ENCODE results near the gene MAD1L1. TPM values are rescaled to one million over a fixed set of nuclear protein-coding genes. Genes with fewer than 3 reads are reported as not detected.
A peak's percentile ranks its signal among the peaks of the same experiment; 100 is the strongest.

MAD1L1 gene
- total RNA-seq, 1 donor from 2014 or later, result 17.9 TPM

DNA sequence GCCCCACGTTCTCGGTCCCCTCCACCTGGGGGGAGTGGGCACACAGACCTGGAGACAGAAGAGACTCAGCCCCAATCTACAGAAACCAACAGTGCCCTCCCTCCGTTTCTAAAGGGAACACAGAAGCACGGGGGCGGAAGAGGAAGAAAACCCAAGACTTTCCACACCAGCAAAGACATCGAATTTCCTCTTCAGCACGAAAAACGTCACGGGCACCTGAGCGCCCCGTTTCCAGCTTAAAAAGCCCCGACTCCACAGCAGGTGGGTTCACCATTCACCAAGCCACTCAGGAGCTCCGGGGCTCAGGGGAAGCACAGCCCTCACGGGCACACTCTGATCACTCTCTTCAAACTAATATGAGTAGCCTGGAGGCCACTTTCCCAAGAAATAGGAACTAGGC is 28.9 kb upstream of the MAD1L1 start:
- DNase-seq, result no peak
- no peak for ATAC-seq (ENCODE audit: poor library complexity)
- intact Hi-C loops (cut with DNase I), result no loop called here

DNA sequence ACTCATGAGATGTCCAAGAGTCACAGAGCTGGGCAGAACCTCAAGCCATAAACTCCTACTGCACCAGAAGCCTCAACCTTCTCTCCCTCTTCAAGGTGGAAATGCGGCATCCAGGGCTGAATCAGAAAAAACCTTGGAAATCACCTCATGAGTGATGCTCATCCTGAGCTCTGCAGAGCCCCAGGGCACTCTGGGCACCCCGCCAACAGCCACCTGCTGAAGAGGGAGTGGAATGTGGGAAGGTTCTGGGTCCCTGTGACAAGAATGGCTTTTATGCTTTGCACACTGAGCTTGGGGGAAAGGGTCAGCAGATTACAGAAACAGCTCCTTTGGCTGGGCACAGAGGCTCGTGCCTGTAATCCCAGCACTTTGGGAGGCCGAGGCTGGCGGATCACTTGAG is 28.1 kb upstream of the MAD1L1 start:
- ATAC-seq (ENCODE audit: poor library complexity), result no peak
- intact Hi-C loops (cut with DNase I), result no loop called here
- DNase-seq, result no peak

DNA sequence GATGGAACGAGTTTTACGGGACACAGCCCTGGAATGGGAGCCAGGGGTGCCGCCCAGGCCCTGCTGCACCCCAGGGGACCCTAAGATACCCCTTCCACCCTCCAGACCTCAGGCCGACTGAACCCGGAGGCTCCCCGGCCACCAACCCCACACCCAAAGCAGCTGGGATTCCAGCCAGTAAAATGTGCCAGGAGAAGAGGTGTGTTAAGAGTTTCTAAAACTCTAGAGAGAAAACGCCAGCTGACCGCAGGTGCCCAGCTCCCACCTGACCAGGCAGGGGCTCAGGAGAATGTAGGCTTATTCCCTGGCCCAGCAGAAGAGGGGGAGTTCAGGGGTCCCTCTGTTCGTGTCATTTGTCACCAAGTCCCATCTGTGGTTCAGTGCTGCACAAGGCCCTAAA is 26.7 kb upstream of the MAD1L1 start:
- no peak for ATAC-seq (ENCODE audit: poor library complexity)
- intact Hi-C loops (cut with DNase I), result no loop called here
- no peak for DNase-seq

DNA sequence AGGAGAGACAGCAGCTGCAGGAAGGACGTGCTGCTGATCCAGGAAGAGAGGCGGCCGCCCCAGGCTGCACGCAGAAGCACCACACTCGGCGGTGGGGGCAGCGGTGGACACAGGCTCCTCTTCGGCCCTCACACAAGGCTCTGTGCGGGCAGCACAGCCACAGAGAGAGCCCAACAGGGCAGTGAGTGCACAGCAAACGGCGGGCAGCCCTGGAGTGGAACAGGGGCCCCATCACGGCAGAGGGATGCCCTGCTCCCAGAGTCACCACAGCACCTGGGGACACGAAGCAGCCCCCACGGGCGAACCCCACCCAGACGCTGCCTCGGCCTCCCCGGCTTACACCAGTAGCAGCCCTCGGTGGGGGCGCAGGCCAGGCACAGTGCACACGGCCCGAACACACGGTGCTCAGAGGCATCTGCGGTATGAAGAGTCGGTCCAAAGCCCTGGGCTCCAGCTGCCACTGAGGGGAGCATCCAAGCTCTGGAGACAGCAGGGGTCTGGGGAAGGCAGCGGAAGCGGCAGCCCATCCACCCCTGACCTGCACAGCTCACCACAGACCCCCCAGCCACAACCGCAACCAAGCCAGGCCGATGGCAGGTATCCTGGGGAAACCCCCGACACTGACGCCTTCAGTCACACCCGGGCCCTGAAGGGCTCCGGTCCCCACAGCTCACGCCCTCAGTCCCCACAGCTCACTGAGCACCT is 26.1 kb upstream of the MAD1L1 start:
- intact Hi-C loops (cut with DNase I), result no loop called here
- no peak for DNase-seq
- no peak for ATAC-seq (ENCODE audit: poor library complexity)

DNA sequence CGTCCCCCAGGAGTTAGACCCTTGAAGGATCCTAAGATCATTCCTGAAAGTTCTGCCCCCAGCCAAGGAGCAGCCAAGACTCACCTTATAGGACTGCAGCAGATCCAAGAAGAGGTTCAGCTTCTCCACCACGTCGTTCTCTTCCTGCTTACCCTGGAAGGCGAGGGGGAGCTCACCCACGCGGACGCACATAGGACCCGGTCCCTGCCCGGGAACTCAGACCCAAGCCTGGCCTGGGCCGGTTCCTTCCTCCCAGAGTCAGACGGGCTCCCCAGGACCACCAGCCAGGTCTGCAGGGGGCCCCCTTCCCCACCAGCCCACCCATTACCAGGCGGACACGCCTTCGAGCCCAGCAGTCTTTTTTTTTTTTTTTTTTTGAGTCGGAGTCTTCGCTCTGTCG is 24.9 kb upstream of the MAD1L1 start:
- no peak for DNase-seq
- intact Hi-C loops (cut with DNase I), result no loop called here
- no peak for ATAC-seq (ENCODE audit: poor library complexity)

DNA sequence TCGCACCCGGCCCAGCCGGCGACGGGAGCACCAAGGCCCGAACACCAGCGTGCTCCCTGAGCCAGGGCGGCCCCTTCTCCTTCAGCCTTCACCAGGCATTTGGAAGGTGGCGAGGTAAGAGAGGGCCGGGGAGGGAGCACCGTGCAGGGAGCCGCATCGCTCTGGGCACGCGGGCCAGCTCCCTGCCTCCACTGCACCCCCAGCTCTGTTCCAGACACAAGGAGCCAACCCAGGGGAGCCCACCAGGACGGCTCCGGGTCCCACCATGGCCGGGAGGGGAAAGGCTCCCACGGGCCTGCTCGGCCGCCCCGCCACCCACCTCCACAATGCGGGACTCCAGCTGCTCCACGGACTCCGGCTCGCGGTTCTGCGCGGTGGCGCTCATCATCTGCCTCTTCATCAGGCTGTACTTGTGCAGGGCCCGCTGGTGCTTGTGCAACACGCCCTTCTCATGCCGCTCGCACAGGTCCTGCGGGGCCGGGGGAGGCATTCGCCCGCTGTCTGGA is 24.4 kb upstream of the MAD1L1 start:
- intact Hi-C loops (cut with DNase I), result no loop called here
- no peak for DNase-seq
- ATAC-seq (ENCODE audit: poor library complexity), result no peak

DNA sequence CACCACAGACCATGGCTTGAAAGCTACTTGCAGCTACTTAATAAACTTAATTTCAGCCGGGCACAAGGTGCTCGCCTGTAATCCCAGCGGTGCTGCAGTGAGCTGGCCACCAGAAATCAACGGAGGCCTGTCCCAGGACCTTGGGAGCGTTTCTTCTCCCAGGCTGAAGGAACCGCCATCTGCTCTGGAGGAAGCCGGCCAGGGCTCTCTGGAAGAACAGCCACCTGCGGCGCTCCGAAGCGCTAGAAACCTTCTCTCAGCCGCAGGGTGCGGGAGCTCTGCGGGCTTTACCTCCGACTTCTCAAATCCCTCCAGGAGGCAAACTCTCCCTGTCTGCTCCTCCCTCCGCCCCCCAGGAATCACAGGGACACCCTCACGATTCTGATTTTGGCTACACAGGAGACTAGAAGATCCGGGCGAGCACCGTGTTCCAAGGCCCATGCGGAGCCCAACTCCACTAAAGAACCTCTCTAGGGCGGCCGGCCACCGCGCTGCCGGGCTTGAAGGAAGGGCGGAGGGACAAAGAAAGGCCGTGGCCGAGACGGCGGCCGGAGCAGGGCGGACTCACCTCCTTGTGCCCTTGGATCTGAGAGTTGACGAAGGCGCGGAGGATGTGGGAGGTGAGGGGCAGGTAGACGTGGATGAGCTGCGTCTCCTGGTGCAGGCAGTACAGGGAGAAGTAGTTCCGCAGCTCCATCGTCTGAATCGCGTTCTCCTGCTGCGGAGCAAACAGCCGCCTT is 23.7 kb upstream of the MAD1L1 start:
- ATAC-seq (ENCODE audit: poor library complexity) (no peak), DNase-seq (no peak)
- intact Hi-C loops (cut with DNase I), result no loop called here

DNA sequence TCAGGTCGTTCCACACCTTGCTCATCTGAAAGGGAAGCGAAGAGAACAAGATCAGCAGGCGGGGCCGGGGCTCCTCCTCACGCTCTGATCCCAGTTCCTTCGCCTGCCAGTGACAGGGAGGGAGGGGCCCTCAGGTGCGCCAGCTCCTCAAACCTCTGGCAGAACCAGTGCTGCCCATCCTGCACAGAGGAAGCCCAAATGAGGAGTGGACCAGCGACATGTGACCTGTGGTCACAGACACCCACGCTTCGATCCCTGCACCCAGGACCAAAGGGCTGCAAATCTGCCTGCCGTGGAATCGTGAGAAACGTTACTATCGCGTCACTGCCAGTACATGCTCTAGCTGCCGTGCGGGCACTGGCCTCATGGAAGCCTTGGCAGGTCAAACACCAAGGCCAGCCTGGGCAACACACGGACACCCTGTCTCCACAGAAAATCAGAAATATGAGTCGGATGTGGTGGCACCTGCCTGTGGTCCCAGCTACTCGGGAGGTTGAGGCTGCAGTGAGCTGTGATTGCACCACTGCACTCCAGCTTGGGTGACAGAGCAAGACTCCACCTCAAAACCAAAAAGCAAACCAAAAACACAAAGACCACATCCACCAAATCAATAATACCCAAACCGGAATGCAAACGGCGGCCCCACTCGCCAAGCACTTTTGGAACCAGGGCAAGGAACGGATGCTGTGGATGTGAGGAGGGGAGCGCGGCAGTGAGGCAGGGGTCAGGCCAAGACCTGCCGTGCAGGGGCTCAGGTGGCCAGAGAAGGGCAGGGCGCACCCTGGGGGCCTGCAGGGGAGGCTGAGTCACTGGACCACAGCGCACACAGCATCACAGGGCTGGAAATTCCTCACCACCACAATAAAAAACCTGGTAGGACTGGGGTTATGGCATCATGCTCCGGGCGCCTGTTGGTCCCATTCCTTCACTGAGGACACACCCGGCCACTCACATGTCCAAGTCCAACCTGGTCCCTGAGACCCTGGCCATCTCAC is 22.7 kb upstream of the MAD1L1 start:
- ATAC-seq (ENCODE audit: poor library complexity) (no peak), DNase-seq (no peak)
- intact Hi-C loops (cut with DNase I), result no loop called here

DNA sequence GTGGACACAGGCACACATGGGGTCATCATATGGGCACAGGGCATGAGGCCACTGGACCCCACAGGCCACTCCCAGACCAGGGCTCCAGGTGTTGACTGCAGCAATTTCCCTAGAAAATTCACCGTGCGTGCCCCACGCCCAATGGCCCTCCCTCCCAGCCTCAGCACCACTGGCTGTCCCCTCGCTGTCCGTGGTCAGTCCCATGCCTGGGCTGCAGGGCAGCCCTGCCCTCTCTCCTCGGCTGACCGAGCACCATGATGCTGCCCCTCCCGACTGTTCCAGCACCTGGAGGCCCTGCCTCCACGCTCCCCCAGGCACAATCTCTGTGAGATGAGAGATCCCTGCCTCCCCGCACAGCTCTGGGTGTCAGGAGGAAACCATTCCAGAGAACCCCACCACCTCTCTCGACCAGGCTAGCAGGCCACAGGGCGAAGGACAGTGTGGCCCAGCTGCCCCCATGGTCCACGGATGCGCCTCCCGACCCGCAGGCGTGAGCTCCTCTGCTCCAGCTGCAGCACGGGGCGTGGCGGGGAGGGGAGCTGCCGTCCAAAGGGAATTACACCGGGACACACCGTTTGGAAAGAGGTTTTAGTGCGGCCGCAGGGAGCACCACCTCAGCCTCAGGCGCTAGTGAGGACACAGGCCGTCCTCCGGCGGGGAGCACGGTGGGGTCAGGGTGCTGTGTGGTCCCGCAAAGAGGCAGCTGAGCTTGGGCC is 21.8 kb upstream of the MAD1L1 start:
- no peak for DNase-seq
- intact Hi-C loops (cut with DNase I), result no loop called here

DNA sequence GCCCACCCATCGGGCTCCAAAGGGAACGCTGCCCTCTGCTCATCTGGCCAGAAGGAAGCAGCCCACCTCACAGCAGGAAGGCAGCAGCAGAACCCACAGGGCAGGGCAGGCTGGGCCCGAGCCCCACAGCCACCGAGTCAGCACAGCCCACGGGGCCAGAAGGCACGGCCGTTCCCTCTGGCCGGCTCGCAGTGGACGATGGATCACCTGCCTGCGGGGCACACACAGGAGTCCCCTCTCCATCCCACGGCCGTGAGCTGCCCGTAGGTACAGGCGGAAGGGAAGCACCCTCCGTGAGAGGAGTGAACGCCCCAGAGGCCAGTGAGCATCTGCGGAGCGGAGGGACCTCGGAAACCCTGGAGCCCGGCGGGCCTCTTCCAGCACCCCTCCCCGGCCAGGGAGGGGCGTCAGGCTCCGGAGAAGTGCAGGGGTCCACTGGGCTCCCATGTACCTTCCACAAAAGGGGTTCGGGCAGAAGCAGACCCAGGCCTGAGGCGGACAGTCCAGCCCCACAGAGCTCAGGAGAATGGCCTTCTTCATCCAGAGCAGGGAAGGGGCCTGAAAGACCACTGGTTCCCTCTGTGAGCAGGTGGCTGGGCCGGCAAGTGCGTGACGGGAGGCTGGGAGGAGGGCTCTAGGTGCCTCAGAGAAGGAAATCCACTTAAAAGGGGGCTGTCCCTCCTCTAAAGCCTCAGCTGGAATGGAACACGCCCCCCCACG is 20.9 kb upstream of the MAD1L1 start:
- intact Hi-C loops (cut with DNase I), result no loop called here
- DNase-seq (no peak), ATAC-seq (ENCODE audit: poor library complexity) (no peak)

More for the DNA sequence above, 21.8 kb upstream of the MAD1L1 start:
- no peak for ATAC-seq (ENCODE audit: poor library complexity)

DNA sequence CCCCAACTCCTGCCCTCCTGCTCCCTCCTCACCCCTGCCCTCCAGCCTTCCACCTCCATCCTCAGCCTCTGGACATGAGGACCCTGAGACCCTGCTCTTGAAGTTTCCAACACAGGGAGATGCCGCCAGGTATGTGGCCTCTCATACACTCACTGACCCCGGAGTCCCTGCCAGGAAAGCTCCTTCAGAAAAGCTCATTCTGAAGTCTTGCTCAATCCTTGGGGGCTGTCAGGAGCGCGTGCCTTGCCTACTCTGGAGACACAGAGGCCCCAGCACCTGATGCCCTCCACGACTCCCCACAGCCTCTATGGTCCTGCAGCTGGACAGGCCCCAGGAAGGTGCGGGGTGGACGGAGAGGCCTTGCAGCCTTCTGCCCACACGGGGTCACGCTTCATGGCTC is 20.3 kb upstream of the MAD1L1 start:
- ATAC-seq (ENCODE audit: poor library complexity), result no peak
- DNase-seq, result no peak
- intact Hi-C loops (cut with DNase I), result no loop called here

DNA sequence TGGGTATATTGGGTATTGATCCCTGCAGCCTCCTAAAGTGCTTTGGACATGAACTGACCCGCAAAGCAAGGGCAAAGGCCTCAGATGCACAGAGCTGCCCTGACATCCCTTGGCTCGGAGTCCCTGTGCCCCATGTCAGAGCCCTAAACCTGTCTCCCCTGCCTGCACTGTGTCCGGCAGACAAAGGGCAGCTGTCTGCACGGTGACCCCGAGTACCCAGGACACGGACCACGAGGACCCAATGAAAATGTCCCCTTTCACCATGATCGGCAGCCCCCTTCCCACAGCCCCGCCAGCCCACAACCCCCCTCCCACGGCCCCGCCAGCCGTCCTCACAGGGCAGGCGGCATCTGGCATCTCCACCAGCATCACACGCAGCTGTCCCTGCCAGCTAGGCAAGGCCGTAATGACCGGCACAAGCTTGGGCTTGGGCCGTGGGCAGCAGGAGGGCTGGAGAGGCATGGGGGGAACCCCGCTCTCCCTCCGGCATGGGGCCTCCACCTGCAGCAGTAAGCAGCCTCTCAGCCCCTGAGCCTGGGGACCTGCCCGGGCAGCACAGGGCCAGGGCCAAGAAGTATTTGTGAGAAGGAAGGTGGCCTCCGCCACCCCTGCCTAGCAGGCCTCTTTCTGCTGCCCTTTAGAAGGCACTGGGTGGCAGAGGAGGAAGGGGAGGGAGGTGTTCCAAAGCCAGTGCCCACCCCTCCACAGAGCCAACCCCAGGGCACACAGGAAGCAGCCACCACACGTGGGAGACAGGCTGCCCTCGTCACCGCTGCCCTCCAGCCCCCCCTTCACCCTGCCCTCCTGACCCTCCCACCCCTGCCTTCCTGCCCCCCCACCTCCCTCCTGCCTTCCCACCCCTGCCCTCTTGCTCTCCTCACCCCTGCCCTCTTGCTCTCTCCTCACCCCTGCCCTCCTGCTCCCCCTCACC is 19.4 kb upstream of the MAD1L1 start:
- no peak for DNase-seq
- ATAC-seq (ENCODE audit: poor library complexity), result no peak
- intact Hi-C loops (cut with DNase I), result no loop called here

DNA sequence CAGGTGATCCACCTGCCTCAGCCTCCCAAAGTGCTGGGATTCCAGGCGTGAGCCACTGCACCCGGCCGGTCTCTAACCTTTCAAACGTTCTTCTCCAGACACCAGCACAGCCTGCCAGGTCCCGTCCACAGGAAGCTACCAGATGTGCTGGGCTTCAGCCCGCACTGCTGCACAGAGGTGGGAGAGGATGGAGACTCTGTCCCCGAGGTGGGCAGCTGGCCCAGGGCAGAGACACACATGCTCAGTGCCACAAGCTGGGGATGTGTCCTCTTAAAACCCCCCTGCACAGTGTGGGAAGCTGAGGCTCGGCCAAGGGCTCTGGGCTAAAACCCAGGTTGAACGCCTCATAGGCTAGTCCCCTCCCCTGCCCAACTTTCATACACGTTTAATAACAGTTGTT is 18.6 kb upstream of the MAD1L1 start:
- intact Hi-C loops (cut with DNase I), result no loop called here
- no peak for DNase-seq
- no peak for ATAC-seq (ENCODE audit: poor library complexity)

DNA sequence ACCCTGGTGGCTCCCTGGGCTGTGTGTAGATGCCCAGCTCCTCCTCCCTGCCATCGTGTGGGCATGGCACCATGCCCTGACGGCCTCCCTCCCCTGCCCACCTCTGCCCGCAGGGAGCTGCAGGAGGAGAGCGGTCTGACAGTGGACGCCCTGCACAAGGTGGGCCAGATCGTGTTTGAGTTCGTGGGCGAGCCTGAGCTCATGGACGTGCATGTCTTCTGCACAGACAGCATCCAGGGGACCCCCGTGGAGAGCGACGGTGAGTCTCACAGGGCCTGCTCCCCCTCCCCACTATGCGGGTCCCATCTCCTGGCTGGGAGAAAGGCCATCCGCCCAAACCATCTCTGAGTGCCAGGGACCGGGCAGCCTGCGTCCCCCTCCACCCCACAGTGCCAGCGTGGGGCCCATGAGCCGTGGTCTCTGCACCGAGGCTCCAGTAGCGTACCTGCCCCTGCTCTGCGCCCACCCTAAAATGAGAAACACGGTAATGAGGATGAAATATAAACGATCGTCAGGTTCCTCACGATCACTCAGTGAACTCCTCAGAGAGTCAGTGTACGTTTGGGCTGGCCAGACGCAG is 17.1 kb upstream of the MAD1L1 start:
- intact Hi-C loops (cut with DNase I), result loop anchor here (5.0 kb wide), 1 partner anchor 97 kb away; no protein-coding TSS in a partner anchor
- DNase-seq (no peak), ATAC-seq (ENCODE audit: poor library complexity) (no peak)

DNA sequence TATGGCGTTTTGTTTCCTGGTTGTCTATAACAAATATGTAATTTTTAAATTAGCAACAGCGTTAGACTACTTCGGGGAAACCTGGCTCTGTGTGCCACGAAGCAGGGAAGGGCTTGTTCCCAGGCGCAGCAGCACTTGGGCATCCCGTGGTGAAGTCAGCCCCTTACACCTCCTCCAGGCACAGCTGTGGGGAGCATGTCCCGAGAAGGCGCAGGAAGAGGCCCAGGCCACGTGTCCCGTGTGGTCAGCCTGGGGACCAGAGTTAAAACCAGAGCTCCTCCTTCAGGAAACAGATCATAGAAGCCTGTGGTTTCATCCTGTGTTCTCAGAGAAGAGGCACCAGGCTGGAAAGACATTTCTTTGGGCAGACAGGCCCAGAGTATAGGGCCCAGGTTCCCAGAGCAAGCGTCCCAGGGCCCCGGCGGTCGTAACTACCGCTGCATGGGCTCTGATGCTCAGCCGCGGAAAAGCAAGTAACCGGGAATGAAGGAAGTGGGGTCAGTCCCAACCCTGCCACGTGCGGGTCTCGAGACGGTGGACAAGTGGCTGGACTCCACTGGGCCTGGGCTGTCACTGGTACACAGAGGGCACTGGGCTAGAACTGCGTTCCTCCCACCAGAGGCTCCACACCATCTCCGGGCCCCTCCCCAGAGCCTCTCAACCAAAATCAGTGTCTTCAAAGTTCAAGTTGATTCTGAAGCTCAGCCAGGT is 16.4 kb upstream of the MAD1L1 start:
- DNase-seq, result peak; percentile 78
- intact Hi-C loops (cut with DNase I), result loop anchor here (5.0 kb wide), 1 partner anchor 98 kb away; no protein-coding TSS in a partner anchor
- peak; percentile 73 for ATAC-seq (ENCODE audit: poor library complexity)
